GM19023 (cell line): ENCODE measurements around the gene CTNND2.
"Not testable (repeated sequence)": the region's sequence is repeated elsewhere in the genome, so short reads cannot be mapped to it uniquely, and the experiment has no call there.

ENCODE experiments used
- ATAC-seq: cut with Tn5 transposase; IDR thresholded peaks from one replicate; pipeline ENCODE4 v1.9.1; 2021; ENCODE audit warnings: mild to moderate bottlenecking, moderate library complexity; ENCODE audit not compliant: unreplicated experiment

Gene CTNND2

GRCh38 chr5:11878814-11879213 is 25.4 kb downstream of the CTNND2 start:
- ATAC-seq: no peak

- no peak for ATAC-seq
These were observed 30.7 kb downstream of the CTNND2 start for GRCh38 chr5:11873587-11873986.

- no peak for ATAC-seq
These were observed 35.0 kb downstream of the CTNND2 start for GRCh38 chr5:11869203-11869602.

GRCh38 chr5:11863911-11864310 is 40.3 kb downstream of the CTNND2 start:
- ATAC-seq: no peak

GRCh38 chr5:11857391-11857790 is 46.9 kb downstream of the CTNND2 start:
- no peak for ATAC-seq

GRCh38 chr5:11854936-11855335 is 49.3 kb downstream of the CTNND2 start:
- no peak for ATAC-seq

GRCh38 chr5:11853796-11854195 is 50.5 kb downstream of the CTNND2 start:
- ATAC-seq: no peak

- no peak for ATAC-seq
These were observed 51.1 kb downstream of the CTNND2 start for GRCh38 chr5:11853140-11853539.

- no peak for ATAC-seq
These were observed 51.5 kb downstream of the CTNND2 start for GRCh38 chr5:11852717-11853087.

GRCh38 chr5:11851965-11852716 is 52.1 kb downstream of the CTNND2 start:
- ATAC-seq: no peak

- no peak for ATAC-seq
These were observed 52.8 kb downstream of the CTNND2 start for GRCh38 chr5:11851416-11851815.

- ATAC-seq: not testable (repeated sequence)
These were observed 75.7 kb downstream of the CTNND2 start for GRCh38 chr5:11828566-11828965.

GRCh38 chr5:11822598-11822997 is 81.6 kb downstream of the CTNND2 start:
- no peak for ATAC-seq

- ATAC-seq: no peak
These were observed 88.3 kb downstream of the CTNND2 start for GRCh38 chr5:11815916-11816315.

- no peak for ATAC-seq
These were observed 88.8 kb downstream of the CTNND2 start for GRCh38 chr5:11815481-11815880.

- no peak for ATAC-seq
These were observed 89.9 kb downstream of the CTNND2 start for GRCh38 chr5:11814373-11814772.

GRCh38 chr5:11809407-11809806 is 94.8 kb downstream of the CTNND2 start:
- ATAC-seq: no peak

- no peak for ATAC-seq
These were observed 100.8 kb downstream of the CTNND2 start for GRCh38 chr5:11803436-11803835.

- ATAC-seq: no peak
These were observed 103.2 kb downstream of the CTNND2 start for GRCh38 chr5:11801061-11801460.

- ATAC-seq: no peak
These were observed 107.1 kb downstream of the CTNND2 start for GRCh38 chr5:11797132-11797531.

GRCh38 chr5:11793396-11793795 is 110.8 kb downstream of the CTNND2 start:
- no peak for ATAC-seq

GRCh38 chr5:11792621-11793020 is 111.6 kb downstream of the CTNND2 start:
- ATAC-seq: no peak

- ATAC-seq: no peak
These were observed 112.5 kb downstream of the CTNND2 start for GRCh38 chr5:11791792-11792191.
